Activated CD4-positive, CD25-positive, alpha-beta regulatory T cell treated with anti-CD3 and anti-CD28 coated beads, Interleukin-2, amount 50 U/mL, for 24 hours (primary cell): ENCODE data around the gene RND3.

Experiments used
- ATAC-seq, 2 donors: fragments of 150-1000 bp; cut with Tn5 transposase; one replicate each; pipeline ENCODE4 v1.10.0; 2021; ENCODE audit warnings: mild to moderate bottlenecking in 1 of 2, moderate library complexity in 1 of 2

Gene RND3, protein sequence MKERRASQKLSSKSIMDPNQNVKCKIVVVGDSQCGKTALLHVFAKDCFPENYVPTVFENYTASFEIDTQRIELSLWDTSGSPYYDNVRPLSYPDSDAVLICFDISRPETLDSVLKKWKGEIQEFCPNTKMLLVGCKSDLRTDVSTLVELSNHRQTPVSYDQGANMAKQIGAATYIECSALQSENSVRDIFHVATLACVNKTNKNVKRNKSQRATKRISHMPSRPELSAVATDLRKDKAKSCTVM

DNA sequence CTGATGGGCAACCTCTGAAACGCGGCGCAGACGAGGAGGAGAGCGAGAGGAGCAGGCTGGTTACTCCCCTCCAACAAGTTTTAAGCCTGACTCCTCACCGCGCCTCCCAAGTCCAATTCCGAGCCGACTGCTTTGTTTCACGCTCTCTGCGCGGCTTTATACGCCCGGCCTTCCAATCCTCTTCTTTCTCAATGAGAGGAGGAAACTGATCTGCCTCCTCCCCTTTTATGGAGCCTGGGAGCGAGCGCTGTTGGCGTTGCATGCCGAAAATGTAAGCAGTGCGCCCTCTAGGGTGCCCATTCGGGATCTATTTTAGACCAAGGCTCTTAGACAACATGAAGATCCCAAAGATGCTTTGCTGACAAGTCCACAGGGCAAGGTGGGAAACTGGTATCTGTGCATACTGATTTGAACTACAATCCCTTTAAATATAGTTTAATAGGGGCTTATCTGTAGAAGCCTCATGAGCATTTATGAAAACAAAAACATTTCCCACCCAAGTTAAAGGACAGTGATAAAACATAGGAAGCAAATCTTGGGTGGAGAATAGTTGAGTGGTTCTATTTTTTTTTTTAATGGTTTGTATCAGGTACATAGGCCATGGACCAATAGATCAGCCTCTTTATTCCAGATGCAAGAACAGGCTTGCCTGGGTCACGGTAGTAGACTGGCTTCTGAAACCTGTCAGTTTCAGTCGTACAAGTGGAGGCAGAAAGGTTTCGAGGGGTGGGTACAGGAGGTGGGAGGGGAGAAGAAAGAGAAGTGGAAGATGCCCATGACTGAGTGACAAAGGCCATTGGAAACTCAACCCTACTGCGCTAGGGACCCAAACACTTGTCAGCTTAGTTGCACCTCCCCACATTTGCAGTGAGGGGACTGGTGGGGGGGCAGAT lies at the start of gene RND3:
Gene RND3 (minus strand): TSS at position 131 of the 893 bp plus-strand sequence. CDS start 250 bp downstream, outside the sequence.
- ATAC-seq = no peak

DNA sequence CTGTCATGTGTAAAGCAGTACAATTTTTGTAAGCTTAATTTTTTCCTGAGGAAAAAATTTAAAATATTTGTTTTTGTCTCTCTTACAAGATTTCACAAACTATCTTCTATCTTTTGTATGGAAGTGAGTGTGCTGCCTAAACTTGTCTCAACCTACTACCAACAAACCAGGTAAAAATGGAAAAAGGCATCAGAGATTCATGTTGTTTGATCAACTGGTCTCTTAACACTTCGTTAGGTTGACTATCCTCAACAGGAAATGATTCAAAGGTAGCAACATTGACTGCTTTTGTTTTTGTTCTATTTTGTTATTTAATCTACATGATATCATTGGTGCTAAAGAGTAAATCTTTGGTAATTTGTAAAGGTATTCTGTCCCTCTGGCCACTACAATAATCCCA lies 47.7 kb upstream of the RND3 start:
- no peak for ATAC-seq

DNA sequence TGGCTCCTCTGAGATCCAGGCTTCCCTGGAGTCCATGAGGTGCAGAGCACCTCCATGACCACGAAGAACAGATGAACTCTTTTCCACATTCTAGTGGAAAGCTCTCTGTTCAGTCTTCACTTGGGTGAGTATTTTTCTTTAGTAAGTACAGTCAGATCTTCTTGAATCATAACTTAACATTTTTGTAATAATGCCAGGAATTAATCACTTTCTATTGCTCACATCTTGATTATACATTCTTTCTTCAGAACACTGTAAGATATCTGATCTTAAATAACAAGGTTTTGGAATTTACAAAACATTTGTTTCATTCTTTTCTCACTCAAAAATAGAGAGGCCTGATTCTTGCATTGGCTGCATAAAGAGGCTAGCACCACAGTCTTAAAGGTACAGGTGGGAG lies 45.4 kb upstream of the RND3 start:
- ATAC-seq = no peak

DNA sequence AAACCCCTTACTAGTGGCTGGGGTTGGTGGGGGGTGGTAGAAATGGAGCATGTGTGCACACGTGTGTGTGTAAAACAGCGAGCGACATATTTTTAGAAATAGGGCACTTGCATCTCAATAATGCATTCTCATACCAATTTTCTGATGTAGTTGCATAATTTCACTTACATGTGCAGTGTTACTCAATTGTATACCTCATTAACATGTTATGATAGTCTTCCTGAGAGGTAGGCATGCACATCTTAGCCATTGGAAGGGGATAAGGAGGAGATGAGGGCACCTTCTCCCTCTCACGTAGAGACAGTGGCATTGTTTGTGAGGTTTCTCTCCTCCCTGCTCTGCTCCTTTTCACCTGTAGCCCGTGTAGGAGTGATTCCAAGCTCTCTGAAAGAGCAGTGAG lies 44.6 kb upstream of the RND3 start:
- no peak for ATAC-seq

DNA sequence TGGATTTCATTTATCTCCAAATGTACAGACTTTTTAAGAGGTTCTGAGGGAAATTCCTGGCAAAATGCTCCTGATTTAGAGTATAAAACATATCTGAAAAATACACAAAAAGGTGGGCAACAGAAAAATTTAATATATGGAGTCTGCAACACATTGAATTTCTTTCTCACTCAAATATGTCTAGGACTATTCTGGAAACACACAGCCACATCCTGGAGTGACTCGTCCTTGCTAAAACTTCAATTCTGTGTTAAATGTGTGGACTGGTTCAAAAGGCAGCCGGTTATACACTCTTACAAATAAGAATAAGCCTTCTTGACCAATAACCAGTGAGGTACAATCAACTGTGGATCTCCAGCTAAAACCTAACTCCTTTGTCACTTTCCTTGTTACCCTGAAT lies 44.1 kb upstream of the RND3 start:
- ATAC-seq = no peak

DNA sequence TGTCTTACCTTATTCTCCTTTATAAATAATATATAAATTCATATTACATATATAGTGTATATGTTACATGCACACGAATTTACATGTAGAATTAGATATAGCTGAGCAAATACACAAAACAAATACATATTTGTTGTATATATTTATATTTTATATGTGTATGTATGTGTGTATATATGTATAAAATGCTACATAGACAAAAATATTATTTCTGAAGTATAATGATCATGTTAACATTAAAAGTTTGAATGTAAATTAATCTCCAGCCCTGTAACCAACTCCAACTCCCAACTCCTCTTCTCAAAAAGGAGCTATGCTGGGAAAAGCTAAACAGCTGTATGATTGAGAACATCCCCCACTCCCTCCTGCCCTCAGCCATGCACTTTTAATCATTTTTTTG lies 42.7 kb upstream of the RND3 start:
- no peak for ATAC-seq

DNA sequence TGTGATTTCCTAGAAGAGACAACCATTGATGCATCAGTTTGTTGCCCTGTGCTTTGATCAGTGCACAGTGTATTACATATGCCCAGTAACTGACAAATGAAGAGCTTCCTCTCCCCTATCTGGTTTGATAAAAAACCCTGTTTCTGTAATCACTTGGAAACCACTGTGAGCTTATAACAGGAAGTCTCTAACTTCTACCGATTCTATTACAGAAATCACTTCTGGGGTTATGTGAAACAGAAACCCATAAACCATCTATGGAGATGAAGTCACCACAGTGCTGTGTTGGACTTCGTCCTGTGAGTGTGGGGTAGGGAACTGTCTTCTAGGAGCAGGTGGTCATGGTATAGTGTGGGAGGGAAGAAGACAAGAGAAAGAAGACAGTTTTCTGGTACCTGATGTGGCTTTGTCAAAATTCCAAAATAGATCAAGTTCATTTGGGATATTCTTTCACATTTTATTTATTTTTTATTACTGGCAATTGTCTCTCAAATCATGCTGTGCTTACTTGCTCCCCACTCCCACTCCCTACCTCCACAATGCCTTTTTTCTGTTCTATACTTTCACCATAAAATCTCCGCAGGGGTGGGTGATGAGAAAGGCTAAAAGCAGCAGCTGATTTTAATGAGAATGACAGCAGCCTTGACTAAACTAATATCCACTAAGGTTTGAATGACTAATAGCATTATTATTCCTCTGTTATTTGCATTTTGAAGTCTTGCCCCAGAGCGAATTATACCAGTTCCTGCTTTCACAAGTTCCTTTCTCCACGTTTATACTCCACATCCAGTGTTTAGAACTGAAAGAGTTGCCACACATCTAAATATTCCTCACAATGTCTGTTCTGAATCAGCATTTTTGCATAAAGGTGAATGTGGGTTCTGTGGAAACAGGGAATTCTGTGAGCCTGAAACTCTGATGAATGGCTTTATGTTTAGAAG lies 41.7 kb upstream of the RND3 start:
- no peak for ATAC-seq

DNA sequence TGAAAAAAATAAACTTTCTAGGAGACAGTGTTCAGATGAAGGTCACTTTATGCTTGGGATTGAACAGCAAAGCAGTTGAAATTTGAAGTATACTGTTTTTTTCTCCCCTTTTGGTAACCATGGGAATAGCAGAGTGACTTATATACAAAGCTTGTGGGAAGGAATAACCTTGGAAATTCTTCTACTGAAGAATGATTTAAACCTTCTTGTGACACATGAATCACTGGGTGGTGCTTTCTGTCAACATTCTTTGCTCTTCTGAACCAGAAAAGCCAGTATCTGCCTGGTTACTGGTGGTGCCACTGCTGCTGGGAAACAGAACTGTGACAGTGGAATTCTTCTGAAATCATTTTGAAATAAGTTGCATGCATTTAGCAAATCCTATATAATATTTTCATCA lies 39.4 kb upstream of the RND3 start:
- no peak for ATAC-seq

DNA sequence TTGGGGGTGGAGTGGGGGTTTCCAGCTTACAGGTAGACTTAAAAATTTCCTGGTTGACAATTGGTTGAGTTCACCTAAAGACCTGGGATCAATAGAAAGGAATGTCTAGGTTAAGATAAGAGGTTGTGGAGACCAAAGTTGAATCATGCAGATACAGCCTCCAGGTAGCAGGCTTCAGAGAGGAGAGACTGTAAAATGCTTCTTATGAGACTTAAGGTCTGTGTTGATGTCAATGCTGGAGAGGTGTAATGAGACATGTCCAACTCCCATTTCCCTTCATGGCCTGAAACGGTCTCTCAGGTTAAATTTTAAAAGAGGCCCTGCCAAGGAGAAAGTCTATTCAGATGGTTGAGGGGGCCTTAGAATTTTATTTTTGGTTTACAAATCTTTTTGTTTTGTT lies 38.5 kb upstream of the RND3 start:
- ATAC-seq = no peak

DNA sequence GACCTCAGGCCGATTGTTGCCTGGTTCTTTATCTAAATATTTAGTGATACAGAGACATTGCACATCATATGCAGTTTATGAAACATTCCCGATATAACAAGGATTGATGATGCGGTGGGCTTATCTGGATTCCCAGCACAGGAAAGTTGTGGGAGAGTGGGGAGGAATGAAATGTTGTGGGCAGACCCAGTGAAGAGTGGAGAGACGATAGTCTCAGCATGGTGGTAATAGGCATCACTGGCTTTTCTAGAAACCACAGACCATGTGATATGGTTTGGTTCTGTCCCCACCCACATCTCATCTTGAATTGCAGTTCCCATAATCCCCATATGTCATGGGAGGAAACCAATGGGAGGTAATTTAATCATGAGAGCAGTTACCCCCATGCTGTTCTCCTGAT lies 34.8 kb upstream of the RND3 start:
- ATAC-seq = no peak

DNA sequence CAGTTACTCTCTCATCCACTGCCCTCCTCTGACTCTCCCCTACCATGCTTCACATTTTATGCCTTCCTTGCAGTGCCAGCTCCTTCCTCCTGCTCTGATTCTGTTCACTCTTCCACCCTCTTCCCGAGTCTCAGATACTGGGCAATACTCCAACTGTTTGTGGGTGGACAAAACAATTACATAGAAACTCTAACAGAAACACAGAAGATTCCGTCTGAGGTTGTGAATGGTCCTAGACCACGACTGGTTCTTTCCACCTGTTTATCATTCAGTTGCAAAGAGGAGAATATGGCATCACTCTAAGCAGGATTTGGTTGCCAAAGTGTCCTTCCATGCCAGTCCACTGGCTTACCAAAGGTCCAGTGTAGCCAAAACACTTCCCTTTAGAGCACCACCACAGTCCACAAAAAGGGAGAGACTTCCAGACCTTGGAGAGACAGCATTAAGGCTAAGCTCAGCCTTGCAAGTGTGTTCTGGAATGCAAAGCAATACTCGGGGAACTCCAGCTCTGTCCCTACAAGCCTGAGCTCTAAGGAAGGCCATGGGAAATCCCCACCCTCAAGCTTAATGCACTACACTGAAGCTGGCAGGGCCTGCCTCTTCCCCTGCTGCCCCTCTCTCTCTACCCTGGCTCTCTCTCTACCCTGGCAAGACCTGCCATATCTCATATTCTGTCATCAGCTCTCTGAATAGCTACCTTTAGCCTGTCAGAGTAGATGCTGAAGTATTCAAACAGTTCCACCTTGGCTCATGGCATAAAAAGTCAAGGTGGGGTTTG lies 33.6 kb upstream of the RND3 start:
- no peak for ATAC-seq

DNA sequence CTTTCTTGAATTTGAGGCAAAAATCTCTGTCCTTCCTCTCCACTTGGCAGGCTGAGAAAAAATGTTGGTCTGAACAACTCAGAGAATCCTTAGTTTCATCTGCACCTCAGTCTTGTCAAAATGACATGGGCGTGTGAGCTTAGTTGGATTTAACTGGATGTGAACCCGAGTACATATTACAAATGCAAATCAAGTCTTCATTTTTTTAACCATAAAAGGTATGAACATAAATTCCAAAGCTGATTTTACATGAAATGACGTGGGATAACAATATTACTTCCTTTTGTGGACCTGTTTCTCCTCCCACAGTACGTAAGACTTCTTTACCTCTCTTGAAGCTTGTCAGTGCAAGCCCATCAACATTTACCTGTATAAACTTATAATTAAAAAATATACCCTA lies 32.6 kb upstream of the RND3 start:
- ATAC-seq = no peak

DNA sequence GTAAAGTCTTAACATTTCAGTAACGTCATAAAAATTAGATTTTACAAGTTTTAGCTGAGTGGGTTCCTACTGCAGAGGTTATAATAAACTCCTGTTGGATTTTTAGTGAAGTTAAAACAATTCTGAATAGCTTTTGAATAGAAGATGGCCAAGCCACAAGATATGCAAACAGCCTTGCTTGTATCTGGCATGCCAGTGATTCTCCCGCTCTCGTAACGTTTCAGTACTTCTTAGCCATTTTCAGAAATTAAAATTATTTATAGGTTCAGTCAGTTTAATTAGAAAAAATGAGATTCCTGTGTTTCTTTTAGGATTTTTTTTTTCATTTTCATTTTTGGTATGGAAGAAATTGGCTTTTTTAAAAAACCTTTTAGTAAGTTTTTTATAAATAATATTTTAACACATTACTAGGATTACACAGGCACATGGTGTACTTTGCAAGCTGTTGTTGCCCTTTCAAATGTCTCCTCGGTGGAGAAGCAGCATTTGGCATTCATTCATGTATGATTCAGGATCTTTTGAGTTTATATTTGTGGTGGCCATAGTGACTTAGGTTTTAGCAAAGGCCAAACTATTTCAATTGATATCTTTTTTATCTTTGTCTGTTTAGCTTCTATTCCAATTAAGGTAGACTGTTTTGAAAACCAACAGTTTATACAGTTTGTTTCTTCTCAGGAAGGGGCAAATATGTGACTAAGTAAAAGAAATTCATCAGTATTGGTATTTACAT lies 30.6 kb upstream of the RND3 start:
- ATAC-seq = no peak

DNA sequence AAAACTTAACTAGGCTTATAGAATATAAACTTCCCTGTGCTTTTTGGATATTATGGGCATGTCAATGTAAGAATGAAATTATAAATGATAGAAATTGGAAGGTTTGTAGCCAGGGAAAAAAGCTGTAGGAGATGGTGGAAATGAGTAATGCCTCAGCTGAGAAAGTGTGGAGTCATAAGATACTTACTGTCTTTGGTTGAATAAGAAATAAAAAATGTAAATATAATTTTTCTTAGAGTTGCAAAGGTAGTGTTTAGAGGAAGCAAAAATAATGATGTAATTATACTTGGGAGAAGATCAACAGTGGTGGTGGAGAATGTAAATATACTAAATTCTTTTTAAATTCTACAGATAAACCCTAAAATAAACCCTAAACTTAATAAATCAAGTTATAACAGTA lies 26.2 kb upstream of the RND3 start:
- ATAC-seq = no peak

DNA sequence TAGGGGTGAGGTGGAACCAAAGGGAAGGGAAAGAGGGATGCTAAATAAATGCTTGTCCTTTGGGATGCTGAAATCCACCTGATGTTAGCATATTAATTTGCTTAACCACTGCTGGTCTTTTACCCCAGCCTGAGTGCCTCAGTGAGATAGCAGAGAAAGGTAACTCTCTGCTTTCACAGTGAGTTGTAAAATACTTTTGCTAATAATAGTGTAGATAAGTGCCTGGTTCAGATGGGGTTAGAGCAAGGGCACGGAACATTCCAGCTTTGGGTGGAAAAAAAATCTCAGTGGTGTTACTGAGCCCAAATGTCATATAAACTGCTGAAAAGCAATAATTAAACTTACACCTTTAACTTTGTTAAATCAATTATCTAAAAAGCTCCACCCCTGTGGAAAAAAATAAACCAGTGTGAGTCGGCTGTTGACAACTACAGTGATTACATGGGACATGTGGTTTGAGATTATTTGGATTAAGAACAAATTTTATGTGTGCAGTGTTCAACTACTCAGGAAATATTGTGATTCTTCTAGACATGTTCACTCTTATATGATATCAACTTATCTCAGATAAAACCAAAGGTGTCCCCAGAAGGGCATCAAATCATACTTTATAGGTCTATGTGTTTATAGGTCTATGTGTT lies 21.1 kb upstream of the RND3 start:
- ATAC-seq = no peak

DNA sequence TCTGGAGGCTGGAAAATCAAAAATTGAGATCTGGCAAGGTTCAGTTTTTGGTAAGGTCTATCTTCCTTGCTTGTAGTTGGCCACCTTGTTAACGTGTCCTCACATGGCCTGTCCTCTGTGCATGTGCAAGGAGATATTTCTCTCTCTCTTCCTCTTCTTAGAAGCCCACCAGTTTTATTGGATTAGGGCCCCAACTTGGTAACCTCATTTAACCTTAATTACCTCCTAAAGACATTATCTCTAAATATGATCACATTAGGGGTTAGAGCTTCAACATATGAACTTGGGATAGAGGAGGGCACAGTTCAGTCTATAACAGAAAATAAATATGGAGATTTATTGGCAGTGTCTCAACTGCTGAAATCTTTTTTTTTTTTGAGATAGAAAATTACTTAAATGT lies 19.6 kb upstream of the RND3 start:
- ATAC-seq = no peak

DNA sequence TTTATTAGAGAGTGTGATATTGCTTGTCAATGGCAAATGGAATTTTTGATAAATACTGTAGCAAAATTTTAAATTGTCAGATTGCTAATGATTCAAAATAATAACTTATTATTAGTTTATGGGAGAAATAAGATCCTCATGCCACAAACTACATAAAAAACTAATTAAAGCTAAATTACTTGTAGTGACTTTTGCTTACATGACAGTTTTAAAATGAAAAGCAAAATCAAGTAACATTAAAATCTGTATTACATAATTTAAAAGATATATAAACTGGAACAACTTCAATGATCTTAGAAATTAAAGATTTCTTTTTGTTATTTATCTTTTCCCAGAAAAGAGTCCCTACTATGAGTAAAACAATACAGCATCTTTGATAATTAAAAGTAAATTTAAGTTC lies 17.7 kb upstream of the RND3 start:
- no peak for ATAC-seq

DNA sequence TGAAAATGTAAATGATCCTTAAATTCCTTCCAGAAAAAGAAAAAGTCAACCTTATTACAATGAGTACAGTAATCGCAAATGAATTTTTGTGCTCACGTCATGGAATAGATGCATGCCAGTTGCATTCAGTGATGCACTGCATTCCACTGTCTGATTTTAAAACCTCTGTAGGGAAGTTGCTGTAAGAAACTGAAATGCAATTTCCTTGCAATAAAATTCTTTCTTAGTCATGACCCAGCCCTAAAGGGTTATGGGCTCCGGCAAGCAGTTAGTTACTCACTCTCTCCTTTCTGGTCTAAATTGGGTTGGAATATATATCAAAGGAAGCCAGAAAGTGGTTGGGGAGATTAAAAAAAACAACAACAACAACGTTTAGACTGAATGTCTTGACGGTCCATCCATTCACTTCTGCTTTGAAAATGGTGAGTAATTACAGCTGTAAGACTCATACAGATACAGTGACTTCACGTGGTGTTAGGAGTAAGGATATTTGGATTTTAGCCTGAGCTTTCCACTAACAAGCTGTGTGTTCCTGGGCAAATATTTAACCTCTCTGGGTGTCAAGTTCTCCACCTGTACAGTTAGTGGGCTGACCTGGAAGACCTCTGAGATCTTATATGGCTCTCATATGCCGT lies 8.6 kb upstream of the RND3 start:
- ATAC-seq = no peak

DNA sequence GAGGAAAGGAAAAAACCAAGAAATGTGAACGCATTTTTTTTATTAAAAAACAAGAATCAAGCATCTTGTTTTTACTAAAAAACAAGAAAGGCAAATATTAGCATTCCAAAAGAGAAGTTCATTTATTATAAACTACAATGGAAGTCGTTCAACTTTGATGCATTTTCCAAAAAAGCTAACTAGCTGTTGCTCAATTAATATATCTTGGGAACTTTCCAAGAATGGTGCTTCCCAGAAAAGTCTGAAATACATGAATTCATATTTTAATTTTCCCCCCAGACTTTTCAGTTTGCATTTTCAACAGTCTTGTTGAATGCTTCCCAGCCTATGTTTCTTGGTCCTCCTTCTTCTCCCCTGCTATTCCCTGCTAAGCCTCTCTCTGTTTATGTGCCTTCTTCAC lies 7.5 kb upstream of the RND3 start:
- ATAC-seq = no peak

DNA sequence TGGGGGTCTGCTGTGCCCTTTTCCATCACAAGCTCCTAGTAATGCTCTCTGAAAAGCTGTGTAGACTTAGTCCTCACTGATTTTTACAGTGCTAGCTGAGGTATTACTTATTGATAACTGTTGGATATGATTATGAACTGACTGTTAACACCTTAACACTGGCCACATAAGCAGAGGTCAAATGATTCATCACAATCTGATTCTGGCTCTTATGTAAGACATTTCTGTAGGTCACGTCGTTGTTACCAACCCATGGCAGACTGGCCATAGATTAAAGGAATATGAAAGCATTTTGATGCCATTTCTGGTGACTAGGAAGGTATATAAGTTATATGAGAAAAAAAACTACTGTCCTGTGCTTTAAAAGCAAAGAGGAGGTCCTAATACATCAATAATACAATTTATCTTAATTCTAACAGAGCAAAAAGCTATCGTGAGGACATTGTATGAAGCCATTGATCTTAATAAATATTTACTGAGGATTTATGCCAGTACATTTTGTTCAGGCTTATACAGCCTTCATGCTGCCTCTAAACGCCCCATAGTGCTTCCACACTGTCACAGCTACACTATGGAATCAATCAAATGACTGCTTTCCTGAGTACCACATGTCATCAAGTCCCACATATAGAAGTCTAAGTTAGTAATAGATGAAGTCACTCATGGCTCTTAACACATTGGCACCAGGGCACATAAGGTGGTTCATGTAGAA lies 6.9 kb upstream of the RND3 start:
- no peak for ATAC-seq
